ENCODE results near the gene ZFAND5. TPM values are rescaled to one million over a fixed set of nuclear protein-coding genes. Genes with fewer than 3 reads are reported as not detected.

Gene ZFAND5
- polyA plus RNA-seq, 1 of the 3 experiments (the other 2 are of a cell fraction) = 58.8 TPM

GRCh38 chr9:72306761-72307160 lies 58.2 kb downstream of the ZFAND5 start:
- Histone ChIP-seq H3K9ac (no peak overlapping the region), H3K27me3 (ENCODE audit: insufficient read depth) (0 out of 2 replicates have a peak, but pooled peaks cover 3% of the 10 kb centered on the region), H3F3A (replicated peaks; ENCODE audit: insufficient read depth) (peaks cover 3% of the 10 kb centered on the region), H3K9me2 (no peaks in the 10 kb centered on the region), H3K4me1 (ENCODE audit: control insufficient read depth in 1 of 2, insufficient read depth in 2 of 2, low read depth in 1 of 2, low read length in 1 of 2) (no peaks in the 10 kb centered on the region), H3K4me2 (no peak overlapping the region), H2AFZ (ENCODE audit: low read depth) (no peak overlapping the region), H3K9me3 (no peaks in the 10 kb centered on the region), H3K79me2 (ENCODE audit: insufficient read depth) (no peaks in the 10 kb centered on the region), H4K20me1 (ENCODE audit: insufficient read depth) (no peaks in the 10 kb centered on the region), H3K36me3 (replicated peaks in 1 of 2; ENCODE audit: control insufficient read depth in 1 of 2, insufficient read depth in 2 of 2, low read length in 1 of 2) (no peaks in the 10 kb centered on the region), H3K27ac (ENCODE audit: low read depth in 2 of 2, low read length in 1 of 2) (no peak overlapping the region), H3K4me3 (ENCODE audit: low read depth in 2 of 2, low read length in 1 of 2) (no peak overlapping the region)
- no peak for TF ChIP-seq RFX5 (IDR thresholded peaks at IDR 0.05; ENCODE audit: low read length)
- TF ChIP-seq USF1 (IDR thresholded peaks at IDR 0.05; ENCODE audit: borderline replicate concordance, low read depth) = no peak
- no peak for TF ChIP-seq GABPA (IDR thresholded peaks at IDR 0.05; ENCODE audit: low read depth)
- no peak for TF ChIP-seq RAD21 (IDR thresholded peaks at IDR 0.05; ENCODE audit: low read length)
- TF ChIP-seq MAX (IDR thresholded peaks at IDR 0.05; ENCODE audit: low read depth) = no peak
- no peak for TF ChIP-seq USF2 (IDR thresholded peaks at IDR 0.05; ENCODE audit: borderline replicate concordance, low read depth, low read length)
- TF ChIP-seq ELF1 (IDR thresholded peaks at IDR 0.05) = no peak
- no peak for TF ChIP-seq TCF12 (IDR thresholded peaks at IDR 0.05)
- TF ChIP-seq IRF3 (IDR thresholded peaks at IDR 0.05; ENCODE audit: low read depth, low read length) = no peak
- no peak for TF ChIP-seq RCOR1 (IDR thresholded peaks at IDR 0.05; ENCODE audit: low read length)
- no peak for TF ChIP-seq TAF1 (IDR thresholded peaks at IDR 0.05; ENCODE audit: borderline replicate concordance, low read depth, low read length)
- no peak for TF ChIP-seq EZH2phosphoT487 (IDR thresholded peaks at IDR 0.05; ENCODE audit: borderline replicate concordance, low read depth)
- no peak for TF ChIP-seq CHD2 (IDR thresholded peaks at IDR 0.05; ENCODE audit: low read length, partially characterized antibody)
- no peak for TF ChIP-seq REST (IDR thresholded peaks at IDR 0.05; ENCODE audit: low read depth, low read length)
- TF ChIP-seq FOXM1 (IDR thresholded peaks at IDR 0.05; ENCODE audit: low read depth) = no peak
- no peak for TF ChIP-seq EP300 (IDR thresholded peaks at IDR 0.05; ENCODE audit: borderline replicate concordance in 1 of 2, low read depth in 1 of 2, low read length in 1 of 2)
- TF ChIP-seq FOXJ3 (CRISPR knock-in tag; IDR thresholded peaks at IDR 0.05) = no peak
- no peak for TF ChIP-seq JUND (IDR thresholded peaks at IDR 0.05)
- no peak for TF ChIP-seq SMC3 (IDR thresholded peaks at IDR 0.05; ENCODE audit: low read depth, low read length)
- POLR2A ChIA-PET = no interaction called here
- 4% methylated on average over 1 of the region's 1 CpG for WGBS (ENCODE audit: low lambda C conversion rate)
- DNase-seq = no peak
- CTCF ChIA-PET = interaction anchor here (1.0 kb wide), 1 partner anchor 14 kb away, joined by 3 read pairs; no protein-coding TSS in a partner anchor
